WTC11 (cell line): ENCODE results near the gene NR2E3. TPM values are rescaled to one million over a fixed set of nuclear protein-coding genes. Genes with fewer than 3 reads are reported as not detected.

Experiments
- ATAC-seq: fragments of 200-7000 bp; cut with Tn5 transposase; 2 replicates; pipeline ENCODE4 v1.10.0; 2021; ENCODE audit warnings: mild to moderate bottlenecking, moderate library complexity
- CTCF ChIA-PET: fragments of 300-600 bp; sonication (Branson Sonifier 250); formaldehyde crosslinking; loops from one replicate; lab custom pipeline; 2021; ENCODE audit warnings: antibody characterized with exemption; lab: Charles Lee
- POLR2A ChIA-PET: fragments of 350-600 bp; sonication (Branson Sonifier 250); formaldehyde crosslinking; loops from one replicate; lab custom pipeline; 2021; ENCODE audit warnings: antibody characterized with exemption; lab: Charles Lee
- DNase-seq: peaks from one replicate; pipeline ENCODE4 v3.0.0; 2021; ENCODE audit warnings: low spot score
- H3K27ac Mint-ChIP-seq: 2 replicates; pipeline ENCODE4 v1.8.0; 2021; ENCODE audit warnings: mixed read lengths
- H3K27me3 Mint-ChIP-seq: 2 replicates; pipeline ENCODE4 v1.8.0; 2021; ENCODE audit warnings: low read depth, mild to moderate bottlenecking, moderate library complexity, mixed read lengths
- H3K36me3 Mint-ChIP-seq: 2 replicates; pipeline ENCODE4 v1.8.0; 2021; ENCODE audit warnings: mixed read lengths
- H3K4me1 Mint-ChIP-seq: 2 replicates; pipeline ENCODE4 v1.8.0; 2022; ENCODE audit warnings: mixed read lengths
- H3K4me3 Mint-ChIP-seq: 2 replicates; pipeline ENCODE4 v1.8.0; 2021; ENCODE audit warnings: mild to moderate bottlenecking, moderate library complexity, mixed read lengths
- H3K9me3 Mint-ChIP-seq: 2 replicates; pipeline ENCODE4 v1.8.0; 2021; ENCODE audit warnings: mixed read lengths
- ATF6 ChIP-seq: sonication (generic); formaldehyde crosslinking; IDR thresholded peaks from 2 replicates; pipeline ENCODE4 v1.8.1; 2023; ENCODE audit warnings: mild to moderate bottlenecking, missing genetic modification reagents
- CDX4 ChIP-seq: fragments of 250-450 bp; sonication (Bioruptor Pico); IDR thresholded peaks from 2 replicates; pipeline ENCODE4 v1.9.0; 2021; ENCODE audit warnings: moderate library complexity, mild to moderate bottlenecking, inconsistent platforms, borderline replicate concordance
- EMX1 ChIP-seq: fragments of 250-450 bp; sonication (Bioruptor Pico); IDR thresholded peaks from 2 replicates; pipeline ENCODE4 v1.8.0; 2021; ENCODE audit warnings: mild to moderate bottlenecking
- GTF2I ChIP-seq: fragments of 250-450 bp; sonication (Bioruptor Pico); conservative IDR thresholded peaks from 2 replicates; pipeline ENCODE4 v1.4.0; 2021; ENCODE audit warnings: mild to moderate bottlenecking
- HMGXB4 ChIP-seq: sonication (generic); formaldehyde crosslinking; IDR thresholded peaks from 2 replicates; pipeline ENCODE4 v1.8.1; 2023; ENCODE audit warnings: mild to moderate bottlenecking, moderate library complexity, missing genetic modification reagents
- JAZF1 ChIP-seq: fragments of 250-450 bp; sonication (Bioruptor Pico); IDR thresholded peaks from 2 replicates; pipeline ENCODE4 v1.9.0; 2021; ENCODE audit warnings: moderate library complexity, mild to moderate bottlenecking, inconsistent platforms
- JUN ChIP-seq: sonication (generic); formaldehyde crosslinking; IDR thresholded peaks from 2 replicates; pipeline ENCODE4 v1.8.0; 2023; ENCODE audit warnings: mild to moderate bottlenecking, missing genetic modification reagents
- KAT7 ChIP-seq: sonication (generic); formaldehyde crosslinking; IDR thresholded peaks from 2 replicates; pipeline ENCODE4 v1.8.1; 2023; ENCODE audit warnings: missing genetic modification reagents, mild to moderate bottlenecking, borderline replicate concordance
- PRDM15 ChIP-seq: sonication (generic); formaldehyde crosslinking; IDR thresholded peaks from 2 replicates; pipeline ENCODE4 v1.8.0; 2022; ENCODE audit warnings: missing genetic modification reagents
- PRRX2 ChIP-seq: fragments of 250-450 bp; sonication (Bioruptor Pico); IDR thresholded peaks from 2 replicates; pipeline ENCODE4 v1.8.0; 2021; ENCODE audit warnings: mild to moderate bottlenecking
- SOX15 ChIP-seq: fragments of 250-450 bp; sonication (Bioruptor Pico); IDR thresholded peaks from 2 replicates; pipeline ENCODE4 v1.9.0; 2021; ENCODE audit warnings: mild to moderate bottlenecking
- SP1 ChIP-seq: sonication (generic); formaldehyde crosslinking; conservative IDR thresholded peaks from 2 replicates; pipeline ENCODE4 v1.8.1; 2022; ENCODE audit warnings: missing genetic modification reagents
- TCF7 ChIP-seq: sonication (generic); formaldehyde crosslinking; IDR thresholded peaks from 2 replicates; pipeline ENCODE4 v1.8.0; 2022; ENCODE audit warnings: mild to moderate bottlenecking, low read depth, missing genetic modification reagents, moderate library complexity
- ZBTB43 ChIP-seq: sonication (generic); formaldehyde crosslinking; IDR thresholded peaks from 2 replicates; pipeline ENCODE4 v1.8.1; 2023; ENCODE audit warnings: mild to moderate bottlenecking, missing genetic modification reagents
- ZNF121 ChIP-seq: sonication (generic); formaldehyde crosslinking; IDR thresholded peaks from 2 replicates; pipeline ENCODE4 v1.8.0; 2023; ENCODE audit warnings: missing genetic modification reagents
- ZNF219 ChIP-seq: sonication (generic); formaldehyde crosslinking; IDR thresholded peaks from 2 replicates; pipeline ENCODE4 v1.8.0; 2023; ENCODE audit warnings: missing genetic modification reagents, mild to moderate bottlenecking, borderline replicate concordance
- ZNF317 ChIP-seq: sonication (generic); formaldehyde crosslinking; IDR thresholded peaks from 2 replicates; pipeline ENCODE4 v1.8.1; 2023; ENCODE audit warnings: low read depth, mild to moderate bottlenecking, moderate library complexity, missing genetic modification reagents, borderline replicate concordance
- ZNF532 ChIP-seq: fragments of 250-450 bp; sonication (Bioruptor Pico); IDR thresholded peaks from 2 replicates; pipeline ENCODE4 v1.9.0; 2021; ENCODE audit warnings: mild to moderate bottlenecking, borderline replicate concordance
- total RNA-seq: library from RNA; stranded (reverse); gene quantifications from 3 replicates; pipeline ENCODE4 v1.2.3, GENCODE V29; 2021

The NR2E3 gene
- total RNA-seq, 1 experiment from 2014 or later: 1.4 TPM

GRCh38 chr15:71777216-71777943, 33.0 kb upstream of the NR2E3 start (continued):
- TF ChIP-seq ZNF532 (CRISPR knock-in tag) (no peak), SP1 (no peak), ZNF121 (CRISPR knock-in tag) (no peak), ZNF317 (CRISPR knock-in tag) (no peak), PRRX2 (no peak), ATF6 (no peak), SOX15 (CRISPR knock-in tag) (no peak)

GRCh38 chr15:71779073-71779797, 31.1 kb upstream of the NR2E3 start:
- Mint-ChIP-seq H3K27me3 (no peaks in the 10 kb centered on the region), H3K4me1 (peaks cover 9% of the 10 kb centered on the region), H3K27ac (no peak overlapping the region), H3K36me3 (no peaks in the 10 kb centered on the region), H3K4me3 (no peak overlapping the region), H3K9me3 (no peaks in the 10 kb centered on the region)
- CTCF ChIA-PET: interaction anchor here (1.1 to 1.5 kb wide), 5 partner anchors 11 to 35 kb away, joined by 3 to 6 read pairs (median 4); no protein-coding TSS in a partner anchor
- DNase-seq (no peak), ATAC-seq (no peak)
- POLR2A ChIA-PET: no interaction called here
- no peak for TF ChIP-seq ZNF219
- TF ChIP-seq JUN (CRISPR knock-in tag): no peak
- TF ChIP-seq PRDM15 (CRISPR knock-in tag): no peak
- TF ChIP-seq ZBTB43 (CRISPR knock-in tag): no peak
- TF ChIP-seq ATF6: no peak
- no peak for TF ChIP-seq KAT7 (CRISPR knock-in tag)
- TF ChIP-seq ZNF317 (CRISPR knock-in tag): no peak
- TF ChIP-seq HMGXB4 (CRISPR knock-in tag): no peak
- TF ChIP-seq JAZF1: no peak
- TF ChIP-seq GTF2I (CRISPR knock-in tag): no peak
- no peak for TF ChIP-seq TCF7 (CRISPR knock-in tag)
- no peak for TF ChIP-seq CDX4 (CRISPR knock-in tag)
- no peak for TF ChIP-seq EMX1 (CRISPR knock-in tag)
